GM19239 (cell line): ENCODE results near the gene CDH12.
"Not testable (repeated sequence)": the region's sequence is repeated elsewhere in the genome, so short reads cannot be mapped to it uniquely, and the experiment has no call there.

ENCODE experiments used
- DNase-seq: peaks from one replicate; pipeline ENCODE4 v3.0.0; 2011; ENCODE audit warnings: low spot score; ENCODE audit not compliant: insufficient read length
- FAIRE-seq: peaks from 2 replicates; lab custom pipeline; 2011; peaks lifted over from hg19 to GRCh38; lab: Jason Lieb, UNC

The CDH12 gene

DNA sequence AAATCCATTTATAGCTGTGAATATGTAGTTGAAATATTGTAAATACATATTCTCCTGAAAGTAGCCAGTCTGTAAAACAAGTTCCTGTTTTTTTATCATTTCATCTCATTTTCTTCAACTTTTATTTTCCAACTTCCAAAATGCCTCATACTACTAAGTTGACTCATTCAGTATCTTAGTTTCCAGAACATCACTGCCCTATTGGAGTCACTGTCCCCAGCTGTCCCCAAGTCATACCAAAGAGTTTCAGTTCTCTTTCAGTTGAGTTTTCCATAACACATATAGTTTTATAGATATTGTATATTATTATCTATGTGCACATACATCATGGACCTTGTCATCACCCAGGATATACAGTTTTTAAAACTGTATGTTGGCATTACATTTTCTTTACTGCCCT is 261.7 kb downstream of the CDH12 start:
- FAIRE-seq (no peak), DNase-seq (no peak)

DNA sequence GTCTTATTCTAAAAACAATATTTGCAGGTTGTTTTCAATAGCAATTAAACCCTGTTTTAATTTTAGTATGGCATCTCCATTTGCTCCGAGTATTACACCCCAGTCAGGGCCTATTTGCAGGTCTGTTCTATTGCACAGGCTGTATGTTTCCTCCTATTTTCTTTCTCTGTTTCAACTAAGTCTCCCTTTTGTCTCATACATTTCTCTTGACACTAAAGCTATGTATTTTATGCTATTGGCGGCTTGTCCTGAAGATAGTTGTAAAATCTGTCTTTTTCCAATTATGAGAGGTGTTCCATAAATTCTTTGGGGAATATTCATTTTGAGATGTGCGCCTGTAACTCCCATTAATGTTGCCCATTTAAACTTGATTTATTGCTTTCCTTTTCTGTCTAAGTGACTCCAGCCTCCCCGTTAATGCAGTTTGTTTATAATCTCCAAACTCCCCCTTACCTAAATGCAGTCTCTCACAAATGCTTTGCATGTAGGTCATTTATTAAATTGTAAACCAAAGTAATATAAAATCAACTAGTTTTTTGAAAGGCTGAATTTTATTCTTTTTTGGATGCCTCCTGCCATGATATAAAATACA is 262.4 kb downstream of the CDH12 start:
- no peak for DNase-seq
- FAIRE-seq: no peak

DNA sequence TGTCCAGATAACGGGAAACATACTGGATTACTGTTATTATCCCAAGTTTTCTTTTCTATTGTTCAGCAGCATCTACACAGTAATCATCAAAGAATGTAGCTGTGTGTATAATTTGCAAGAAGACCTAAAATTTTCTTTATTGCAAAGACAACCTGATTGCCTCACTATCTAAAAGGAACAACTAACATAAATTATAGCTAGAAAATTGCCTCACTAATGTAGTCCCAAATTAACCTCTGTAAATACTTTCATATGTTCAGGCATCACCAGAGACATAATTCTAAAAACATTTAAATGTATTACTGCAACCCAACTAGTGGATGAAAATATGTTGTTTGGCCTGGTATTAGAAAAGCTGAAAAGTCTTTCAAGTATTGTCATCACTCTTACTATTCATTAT is 275.4 kb downstream of the CDH12 start:
- FAIRE-seq: no peak

DNA sequence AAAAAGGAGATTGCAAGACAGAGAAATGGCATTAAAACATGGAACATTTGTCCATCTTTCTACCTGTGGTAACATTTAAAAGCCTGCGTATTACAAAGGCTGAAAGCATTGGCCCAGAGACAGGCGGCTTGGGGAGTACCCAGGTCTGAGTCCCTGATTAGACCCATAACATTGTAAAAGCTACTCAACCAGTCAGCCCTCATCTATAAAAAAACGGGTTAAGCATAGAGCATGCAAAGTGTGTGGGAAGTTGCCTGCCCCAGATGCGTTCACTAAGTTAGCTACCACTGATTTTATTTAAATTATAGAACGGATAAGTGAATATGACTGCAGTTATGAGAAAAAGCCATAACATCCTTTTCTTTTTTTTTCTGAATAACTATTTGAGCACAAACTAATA is 276.1 kb downstream of the CDH12 start:
- DNase-seq (no peak), FAIRE-seq (no peak)

More for the DNA sequence above, 275.4 kb downstream of the CDH12 start:
- DNase-seq: no peak

- FAIRE-seq (no peak), DNase-seq (no peak)
These were observed 280.2 kb downstream of the CDH12 start for GRCh38 chr5:22572941-22573340.

- FAIRE-seq (no peak), DNase-seq (no peak)
These were observed 285.2 kb downstream of the CDH12 start for GRCh38 chr5:22567983-22568382.

DNA sequence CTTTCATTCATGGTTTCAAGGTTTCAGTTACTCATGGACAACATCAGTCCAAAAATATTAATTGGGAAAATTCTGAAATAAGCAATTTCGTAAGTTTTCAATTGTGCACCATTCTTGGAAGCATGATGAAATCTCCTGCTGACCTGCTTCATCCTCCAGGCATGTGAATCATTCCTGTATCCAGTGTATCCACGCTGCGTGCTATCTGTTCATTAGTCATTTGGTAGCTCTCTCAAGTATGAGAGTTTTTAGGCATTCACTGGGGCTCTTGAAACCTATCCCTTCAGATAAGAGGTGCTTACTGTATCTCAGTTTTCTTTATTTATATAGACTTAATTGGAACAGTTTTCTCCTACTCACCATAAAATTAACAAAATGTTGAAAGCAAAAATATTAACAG is 293.0 kb downstream of the CDH12 start:
- DNase-seq (no peak), FAIRE-seq (no peak)

GRCh38 chr5:22557251-22557650 is 295.9 kb downstream of the CDH12 start:
- DNase-seq: no peak
- FAIRE-seq: no peak

GRCh38 chr5:22554475-22554874 is 298.7 kb downstream of the CDH12 start:
- FAIRE-seq (no peak), DNase-seq (no peak)

DNA sequence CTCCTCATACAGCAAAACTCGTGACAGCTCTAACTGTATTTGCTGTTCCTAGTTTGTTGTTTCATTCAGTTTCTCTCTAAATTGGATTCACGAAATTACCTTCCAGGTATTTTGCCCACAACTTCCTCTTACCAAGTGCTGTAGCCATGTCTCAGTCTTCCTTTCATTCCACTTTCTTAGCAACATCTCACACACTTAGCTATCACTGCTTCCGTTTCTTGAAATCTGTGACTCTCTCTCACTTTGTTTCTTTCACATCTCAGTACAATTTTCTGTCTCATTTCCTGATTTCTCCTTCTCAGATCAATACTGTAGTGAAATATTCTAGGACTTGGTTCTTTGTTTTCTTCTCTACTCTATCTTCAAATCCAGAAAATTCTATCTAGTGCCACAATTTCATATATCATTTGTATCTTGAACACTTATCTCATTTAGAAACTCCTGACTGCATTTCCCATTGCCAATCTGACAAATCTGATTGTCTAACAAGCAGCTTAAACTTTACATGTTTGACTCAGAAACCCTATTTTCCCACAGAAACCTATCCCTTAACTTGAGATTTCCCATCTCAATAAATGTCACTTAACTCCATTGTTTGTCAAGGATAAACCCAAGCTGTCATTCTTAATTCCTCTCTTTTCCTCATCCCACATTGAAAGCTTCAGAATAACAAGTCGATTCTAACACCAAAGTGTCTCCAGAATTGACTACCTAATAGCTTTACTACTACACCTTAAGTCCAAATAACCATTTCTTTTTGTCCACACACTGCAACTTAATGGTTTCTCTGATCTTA is 303.1 kb downstream of the CDH12 start:
- FAIRE-seq (no peak), DNase-seq (no peak)

- FAIRE-seq (no peak), DNase-seq (no peak)
These were observed 310.8 kb downstream of the CDH12 start for GRCh38 chr5:22542340-22542739.

GRCh38 chr5:22541037-22541436 is 312.1 kb downstream of the CDH12 start:
- DNase-seq: no peak
- FAIRE-seq: no peak

DNA sequence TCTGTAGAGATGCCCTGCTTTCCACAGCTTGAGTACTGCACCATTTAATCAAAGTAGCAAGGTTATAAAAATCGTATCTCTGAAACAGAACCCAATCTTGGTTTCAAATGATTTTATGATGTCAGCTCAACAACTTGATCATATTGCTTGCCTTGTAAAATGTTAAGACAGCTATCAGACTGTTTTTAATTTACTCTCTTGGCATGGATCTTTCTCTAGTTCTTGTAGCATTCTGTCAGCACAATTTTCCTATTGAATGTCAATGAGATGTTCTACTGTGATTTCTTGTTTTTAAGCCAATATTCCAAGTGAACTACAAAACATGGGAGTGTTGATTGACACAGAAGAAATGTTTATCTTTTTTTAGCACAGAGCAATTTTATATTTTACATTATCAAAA is 313.4 kb downstream of the CDH12 start:
- DNase-seq (no peak), FAIRE-seq (no peak)

DNA sequence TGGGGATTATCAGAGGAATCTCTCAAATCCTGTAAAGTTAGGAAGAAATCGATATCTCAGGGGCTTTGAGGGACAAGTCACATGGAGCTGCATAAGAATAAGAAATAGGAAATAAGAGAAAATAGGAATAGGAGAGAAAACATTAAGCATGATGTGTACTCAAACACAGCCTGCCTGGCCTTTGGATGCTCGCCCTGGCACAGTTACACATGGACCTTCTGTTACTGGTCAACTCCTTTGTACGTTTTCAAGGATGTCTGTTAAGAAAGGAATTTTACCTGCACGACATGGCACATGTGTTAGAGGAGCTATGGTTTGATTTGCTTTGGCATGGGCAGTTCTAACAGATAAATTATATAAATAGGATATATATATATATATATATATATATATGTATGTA is 321.2 kb downstream of the CDH12 start:
- DNase-seq (no peak), FAIRE-seq (no peak)

- DNase-seq (no peak), FAIRE-seq (no peak)
These were observed 331.6 kb downstream of the CDH12 start for GRCh38 chr5:22521521-22521920.

DNA sequence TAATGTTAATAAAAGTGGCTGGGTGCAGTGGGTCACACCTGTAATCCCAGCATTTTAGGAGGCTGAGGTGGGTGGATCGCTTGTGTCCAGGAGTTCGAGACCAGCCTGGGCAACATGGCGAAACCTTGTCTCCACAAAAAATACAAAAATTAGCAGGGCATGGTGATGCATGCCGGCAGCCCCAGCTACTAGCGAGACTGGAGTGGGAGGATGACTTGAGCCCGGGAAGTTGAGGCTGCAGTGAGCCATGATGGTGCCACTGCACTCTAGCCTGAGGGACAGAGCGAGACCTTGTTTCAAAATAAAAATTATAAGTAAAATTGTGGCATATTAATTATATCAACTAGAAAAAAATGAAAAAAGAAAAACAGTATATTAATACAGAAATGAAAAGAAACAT is 336.6 kb downstream of the CDH12 start:
- not testable (repeated sequence) for DNase-seq, FAIRE-seq

GRCh38 chr5:22514231-22514630 is 338.9 kb downstream of the CDH12 start:
- DNase-seq: no peak
- no peak for FAIRE-seq

DNA sequence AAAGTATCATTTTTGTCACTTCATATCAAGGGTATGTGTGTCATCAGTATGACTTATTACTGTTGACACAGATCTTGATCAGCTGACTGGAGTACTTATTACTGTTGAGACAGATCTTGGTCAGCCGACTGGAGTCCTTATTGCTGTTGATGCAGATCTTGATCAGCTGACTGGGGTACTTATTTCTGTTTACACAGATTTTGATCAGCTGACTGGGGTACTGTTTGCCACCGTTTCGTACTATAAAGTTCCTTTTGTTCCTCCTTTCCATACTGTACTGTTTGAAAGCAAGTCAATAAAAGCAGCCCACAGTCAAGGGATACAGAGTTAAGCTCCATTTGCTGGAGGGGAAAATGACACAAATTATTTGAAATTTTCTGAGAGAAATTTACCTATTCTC is 347.3 kb downstream of the CDH12 start:
- FAIRE-seq: no peak
- DNase-seq: no peak

- FAIRE-seq: no peak
- DNase-seq: no peak
These were observed 348.7 kb downstream of the CDH12 start for GRCh38 chr5:22504411-22504810.

DNA sequence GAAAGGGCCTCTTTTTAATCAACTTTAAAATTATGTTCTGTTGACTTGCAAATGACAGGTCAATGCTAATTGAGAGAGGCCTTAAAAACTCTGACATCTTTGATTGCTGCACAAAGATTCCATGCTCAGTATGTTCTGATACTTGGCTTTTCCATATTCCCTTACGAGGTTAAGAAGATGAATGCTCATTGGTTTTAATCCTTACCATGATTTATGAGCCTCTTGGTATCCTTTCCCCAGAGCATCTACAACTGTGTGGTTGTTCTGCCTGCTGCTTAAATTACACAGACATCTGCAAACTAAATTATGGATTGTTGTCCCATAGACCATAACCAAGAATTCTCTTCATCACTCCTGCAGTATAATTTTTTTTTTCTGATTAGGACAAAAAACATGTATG is 352.6 kb downstream of the CDH12 start:
- FAIRE-seq: no peak
- DNase-seq: no peak

DNA sequence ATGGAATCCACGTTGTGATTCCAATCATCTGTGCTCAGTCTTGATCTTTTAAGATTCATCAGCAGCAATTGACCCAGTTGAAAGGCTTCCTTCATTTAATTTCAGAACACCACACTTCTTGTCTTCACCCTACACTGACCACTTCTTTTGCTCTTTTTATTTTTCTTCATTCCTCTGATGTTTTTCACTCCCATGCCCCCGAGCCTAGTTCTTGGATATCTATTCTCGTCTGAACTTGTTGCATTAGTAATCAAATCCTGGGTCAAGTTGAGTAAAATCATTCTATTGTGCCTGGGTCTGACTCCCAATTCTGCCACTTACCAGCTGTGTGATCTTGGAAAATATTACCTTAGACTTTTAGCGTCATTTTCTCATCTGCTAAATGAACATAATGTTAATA is 356.5 kb downstream of the CDH12 start:
- DNase-seq: no peak
- no peak for FAIRE-seq
